Measurements from ENCODE around the gene EPO. TPM values are rescaled to one million over a fixed set of nuclear protein-coding genes. Genes with fewer than 3 reads are reported as not detected.
"Not testable (repeated sequence)": the region's sequence is repeated elsewhere in the genome, so short reads cannot be mapped to it uniquely, and the experiment has no call there.

Gene EPO
- total and polyA plus RNA-seq, 2 donors from 2014 or later = not detected

DNA sequence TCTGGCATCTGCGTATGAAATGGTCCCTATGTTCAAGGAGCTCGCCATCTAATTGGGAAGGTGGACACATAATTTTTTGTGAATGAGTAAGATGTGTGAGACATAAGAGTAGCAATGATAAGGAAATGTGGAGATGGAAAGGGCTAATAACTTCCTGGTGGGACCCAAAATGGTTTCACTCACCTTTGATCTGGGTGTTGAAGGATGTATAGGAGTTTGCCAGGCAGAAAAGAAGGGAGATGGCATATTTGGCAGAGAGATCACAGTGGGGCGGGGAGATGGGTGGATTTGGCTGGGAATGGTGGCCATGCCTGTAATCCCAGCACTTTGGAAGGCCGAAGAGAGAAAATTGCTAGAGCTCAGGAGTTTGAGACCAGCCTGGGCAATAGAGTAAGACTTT, 9.8 kb upstream of the EPO start:
- no peak overlapping the region for H3K4me3 ChIP-seq (ENCODE audit: low read length in 3 of 3)
- intact Hi-C loops (cut with DNase I) = no loop called here
- peaks cover 0 to 2% (median 0%) of the 10 kb centered on the region in 3 donors for H3K36me3 ChIP-seq (ENCODE audit: control insufficient read depth in 2 of 3, insufficient read depth in 3 of 3, low read length in 3 of 3)
- TF ChIP-seq CTCF (IDR thresholded peaks at IDR 0.05; ENCODE audit: borderline replicate concordance, extremely low read depth, insufficient read depth) = no peak
- peaks cover 0 to 7% (median 0%) of the 10 kb centered on the region in 3 donors for H3K4me1 ChIP-seq (ENCODE audit: control insufficient read depth in 2 of 3, insufficient read depth in 2 of 3, low read depth in 1 of 3, low read length in 3 of 3)
- no peak for DNase-seq
- H3K9ac ChIP-seq (ENCODE audit: low read length in 3 of 3) = no peak overlapping the region
- no peaks in the 10 kb centered on the region for H3K27me3 ChIP-seq (ENCODE audit: control insufficient read depth, insufficient read depth, low read length)
- H3K27ac ChIP-seq (ENCODE audit: low read depth in 2 of 2, low read length in 2 of 2) = no peak overlapping the region
- no peak for FAIRE-seq
- H3K9me3 ChIP-seq (ENCODE audit: control insufficient read depth in 2 of 3, insufficient read depth in 1 of 3, low read length in 3 of 3) = no peaks in the 10 kb centered on the region

- Histone ChIP-seq H3K27ac (ENCODE audit: low read depth in 2 of 2, low read length in 2 of 2) (no peak overlapping the region), H3K9ac (ENCODE audit: low read length in 3 of 3) (no peak overlapping the region), H3K4me3 (ENCODE audit: low read length in 3 of 3) (no peak overlapping the region), H3K4me1 (ENCODE audit: control insufficient read depth in 2 of 3, insufficient read depth in 2 of 3, low read depth in 1 of 3, low read length in 3 of 3) (peaks cover 0 to 7% (median 0%) of the 10 kb centered on the region in 3 donors), H3K27me3 (ENCODE audit: control insufficient read depth, insufficient read depth, low read length) (no peaks in the 10 kb centered on the region), H3K36me3 (ENCODE audit: control insufficient read depth in 2 of 3, insufficient read depth in 3 of 3, low read length in 3 of 3) (peaks cover 0 to 2% (median 0%) of the 10 kb centered on the region in 3 donors), H3K9me3 (ENCODE audit: control insufficient read depth in 2 of 3, insufficient read depth in 1 of 3, low read length in 3 of 3) (no peaks in the 10 kb centered on the region)
- TF ChIP-seq CTCF (IDR thresholded peaks at IDR 0.05; ENCODE audit: borderline replicate concordance, extremely low read depth, insufficient read depth) = no peak
- intact Hi-C loops (cut with DNase I) = no loop called here
- FAIRE-seq = no peak
- DNase-seq = peak in 1 of 5 donors; percentile 42
Measured at GRCh38 chr7:100711369-100711768, 8.9 kb upstream of the EPO start.

- no peak for FAIRE-seq
- intact Hi-C loops (cut with DNase I) = no loop called here
Measured at GRCh38 chr7:100714725-100715124, 5.5 kb upstream of the EPO start.

GRCh38 chr7:100717073-100717472, 3.2 kb upstream of the EPO start:
- H3K27ac ChIP-seq (ENCODE audit: low read depth in 2 of 2, low read length in 2 of 2); DNase-seq; H3K4me1 ChIP-seq (ENCODE audit: control insufficient read depth in 2 of 3, insufficient read depth in 2 of 3, low read depth in 1 of 3, low read length in 3 of 3); H3K9me3 ChIP-seq (ENCODE audit: control insufficient read depth in 2 of 3, insufficient read depth in 1 of 3, low read length in 3 of 3); FAIRE-seq; intact Hi-C loops (cut with DNase I); H3K4me3 ChIP-seq (ENCODE audit: low read length in 3 of 3); H3K36me3 ChIP-seq (ENCODE audit: control insufficient read depth in 2 of 3, insufficient read depth in 3 of 3, low read length in 3 of 3); H3K9ac ChIP-seq (ENCODE audit: low read length in 3 of 3): not testable (repeated sequence)
- H3K27me3 ChIP-seq (ENCODE audit: control insufficient read depth, insufficient read depth, low read length) = peaks cover 15% of the 10 kb centered on the region

More at GRCh38 chr7:100714725-100715124, 5.5 kb upstream of the EPO start:
- TF ChIP-seq CTCF (IDR thresholded peaks at IDR 0.05; ENCODE audit: borderline replicate concordance, extremely low read depth, insufficient read depth) = no peak
- Histone ChIP-seq H3K9me3 (ENCODE audit: control insufficient read depth in 2 of 3, insufficient read depth in 1 of 3, low read length in 3 of 3) (peaks cover 0 to 5% (median 0%) of the 10 kb centered on the region in 3 donors), H3K36me3 (ENCODE audit: control insufficient read depth in 2 of 3, insufficient read depth in 3 of 3, low read length in 3 of 3) (no peaks in the 10 kb centered on the region), H3K27me3 (ENCODE audit: control insufficient read depth, insufficient read depth, low read length) (peaks cover 5% of the 10 kb centered on the region), H3K9ac (ENCODE audit: low read length in 3 of 3) (no peak overlapping the region), H3K27ac (ENCODE audit: low read depth in 2 of 2, low read length in 2 of 2) (no peak overlapping the region), H3K4me1 (ENCODE audit: control insufficient read depth in 2 of 3, insufficient read depth in 2 of 3, low read depth in 1 of 3, low read length in 3 of 3) (no peaks in the 10 kb centered on the region), H3K4me3 (ENCODE audit: low read length in 3 of 3) (no peak overlapping the region)
- DNase-seq = peak in 1 of 5 donors; percentile 64

Data from kidney (tissue), 14 donors.